Naive B cell (primary cell): ENCODE data around the gene INPP5B. TPM values are rescaled to one million over a fixed set of nuclear protein-coding genes. Genes with fewer than 3 reads are reported as not detected.
"Not testable (repeated sequence)": the region's sequence is repeated elsewhere in the genome, so short reads cannot be mapped to it uniquely, and the experiment has no call there.

Experiments used
- ATAC-seq, 2 donors: fragments of 150-1000 bp; cut with Tn5 transposase; 2 replicates each; pipeline ENCODE4 v1.10.0; 2021; ENCODE audit warnings: low read depth in 2 of 2, mild to moderate bottlenecking in 2 of 2, moderate library complexity in 2 of 2
- DNase-seq: peaks from one replicate; pipeline ENCODE4 v3.0.0; 2022
- H3K27ac Mint-ChIP-seq, 6 donors: one replicate each; pipeline ENCODE4 v1.8.0; 2020 to 2022; ENCODE audit warnings: mild to moderate bottlenecking in 6 of 6, mixed read lengths in 6 of 6, moderate library complexity in 5 of 6, inconsistent platforms in 2 of 6
- H3K27me3 Mint-ChIP-seq, 3 donors: one replicate each; pipeline ENCODE4 v1.8.0; 2021 to 2022; ENCODE audit warnings: mixed read lengths in 3 of 3, mild to moderate bottlenecking in 1 of 3
- H3K36me3 Mint-ChIP-seq, 2 donors: one replicate each; pipeline ENCODE4 v1.8.0; 2020 to 2022; ENCODE audit warnings: mixed read lengths in 2 of 2, inconsistent platforms in 1 of 2, mild to moderate bottlenecking in 1 of 2
- H3K4me1 Mint-ChIP-seq, 3 donors: one replicate each; pipeline ENCODE4 v1.8.0; 2020 to 2022; ENCODE audit warnings: mixed read lengths in 3 of 3, inconsistent platforms in 1 of 3, mild to moderate bottlenecking in 1 of 3, moderate library complexity in 1 of 3
- H3K4me3 Mint-ChIP-seq, 8 donors: one replicate each; pipeline ENCODE4 v1.8.0; 2020 to 2022; ENCODE audit warnings: mild to moderate bottlenecking in 8 of 8, mixed read lengths in 8 of 8, moderate library complexity in 8 of 8, inconsistent platforms in 2 of 8
- H3K9me3 Mint-ChIP-seq, 7 donors: one replicate each; pipeline ENCODE4 v1.8.0; 2020 to 2022; ENCODE audit warnings: mixed read lengths in 7 of 7, mild to moderate bottlenecking in 5 of 7, inconsistent platforms in 2 of 7, moderate library complexity in 1 of 7
- polyA plus RNA-seq, 6 donors: library from polyadenylated mRNA; unstranded; fragments of 300-500 nt; fragmentation: Illumina TruSeq; gene quantifications; one replicate each; pipeline ENCODE4 v1.2.3, GENCODE V29; 2021; ENCODE audit warnings: low read depth in 6 of 6

INPP5B gene
- polyA plus RNA-seq = 10 to 100 TPM; 15.7 to 25.5 (median 22.3) TPM

DNA sequence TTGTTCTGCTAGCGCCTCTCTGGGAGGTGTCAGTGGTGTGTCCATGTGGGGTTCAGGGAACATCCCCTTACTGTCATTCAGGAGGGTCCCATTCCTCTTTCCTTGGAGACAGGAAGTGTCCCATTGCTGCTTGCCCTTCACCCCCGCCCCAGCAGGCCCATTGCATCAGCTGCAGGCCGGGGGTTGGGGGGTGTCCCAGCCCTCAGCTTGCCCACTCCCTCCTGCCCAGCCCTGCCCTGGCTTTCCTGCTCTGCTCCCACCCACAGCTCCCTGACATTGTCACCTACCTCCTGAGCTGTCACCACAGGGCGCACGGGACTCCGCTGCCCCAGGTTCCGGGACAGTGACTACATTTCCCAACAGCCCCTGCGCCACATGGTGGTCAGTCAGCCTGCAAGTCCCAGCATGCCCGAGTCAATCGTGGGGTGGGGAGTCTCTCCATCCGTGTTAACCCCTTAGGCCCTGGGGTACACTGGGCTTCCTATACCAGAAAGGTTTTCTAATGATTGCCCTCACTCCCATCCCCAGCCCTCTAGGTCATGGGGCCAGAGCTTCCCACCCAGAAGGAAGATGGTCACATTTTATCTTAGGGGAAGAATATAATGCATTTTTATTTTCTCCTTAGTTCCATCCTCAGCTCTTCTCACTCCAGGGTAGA is at the start of gene INPP5B:
INPP5B (minus strand) TSS at position 351 of the 658 bp plus-strand sequence. CDS start 745 bp downstream, outside the sequence.
- H3K9me3 Mint-ChIP-seq = no peaks in the 10 kb centered on the region
- H3K4me1 Mint-ChIP-seq = peaks cover 17 to 28% (median 19%) of the 10 kb centered on the region in 3 donors
- H3K27ac Mint-ChIP-seq = peak within 1 kb of the TSS in 5 of 6 donors; percentile 57 to 85 (median 81)
- peak; percentile 98 for ATAC-seq
- no peaks in the 10 kb centered on the region for H3K36me3 Mint-ChIP-seq
- no peaks in the 10 kb centered on the region for H3K27me3 Mint-ChIP-seq
- peak within 1 kb of the TSS; percentile 82 to 97 (median 96) for H3K4me3 Mint-ChIP-seq
- peak; percentile 70 for DNase-seq

DNA sequence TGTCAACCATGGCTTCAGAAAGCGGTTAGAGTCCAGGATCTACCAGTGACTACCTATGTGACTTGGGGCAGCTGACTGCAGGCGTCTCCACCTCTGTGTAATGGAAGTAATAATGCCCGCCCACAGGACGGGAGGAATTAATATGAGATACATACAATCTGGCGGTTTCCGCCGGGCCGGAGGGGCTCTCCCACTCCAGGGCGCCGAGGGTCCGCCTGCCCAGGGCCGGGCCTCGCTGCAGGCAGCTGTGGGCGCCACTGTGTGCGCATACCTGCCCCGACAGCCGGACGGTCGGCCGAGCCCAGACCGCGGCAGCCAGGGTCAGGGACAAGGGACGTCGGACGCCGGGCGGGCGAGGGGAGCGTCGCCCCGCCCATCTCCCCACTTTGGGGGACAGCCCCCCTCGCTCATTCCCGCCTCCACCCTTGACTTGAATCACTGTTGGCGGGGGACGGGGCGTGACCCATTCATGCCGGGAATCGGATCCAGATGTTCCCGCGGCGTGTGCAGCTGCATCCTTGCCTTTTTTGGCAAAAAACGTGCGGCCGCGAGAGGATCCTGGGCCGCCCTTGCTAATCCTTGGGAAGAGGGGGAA is 49.0 kb upstream of the INPP5B start:
- peak overlapping the region in 2 of 6 donors; percentile 36 to 65 for H3K27ac Mint-ChIP-seq
- H3K27me3 Mint-ChIP-seq = no peaks in the 10 kb centered on the region
- peak overlapping the region; percentile 33 to 91 (median 78) for H3K4me3 Mint-ChIP-seq
- DNase-seq (no peak), ATAC-seq (peak; percentile 62 to 66)
- no peaks in the 10 kb centered on the region for H3K36me3 Mint-ChIP-seq
- peaks cover 12 to 32% (median 24%) of the 10 kb centered on the region in 3 donors for H3K4me1 Mint-ChIP-seq
- H3K9me3 Mint-ChIP-seq = no peaks in the 10 kb centered on the region

DNA sequence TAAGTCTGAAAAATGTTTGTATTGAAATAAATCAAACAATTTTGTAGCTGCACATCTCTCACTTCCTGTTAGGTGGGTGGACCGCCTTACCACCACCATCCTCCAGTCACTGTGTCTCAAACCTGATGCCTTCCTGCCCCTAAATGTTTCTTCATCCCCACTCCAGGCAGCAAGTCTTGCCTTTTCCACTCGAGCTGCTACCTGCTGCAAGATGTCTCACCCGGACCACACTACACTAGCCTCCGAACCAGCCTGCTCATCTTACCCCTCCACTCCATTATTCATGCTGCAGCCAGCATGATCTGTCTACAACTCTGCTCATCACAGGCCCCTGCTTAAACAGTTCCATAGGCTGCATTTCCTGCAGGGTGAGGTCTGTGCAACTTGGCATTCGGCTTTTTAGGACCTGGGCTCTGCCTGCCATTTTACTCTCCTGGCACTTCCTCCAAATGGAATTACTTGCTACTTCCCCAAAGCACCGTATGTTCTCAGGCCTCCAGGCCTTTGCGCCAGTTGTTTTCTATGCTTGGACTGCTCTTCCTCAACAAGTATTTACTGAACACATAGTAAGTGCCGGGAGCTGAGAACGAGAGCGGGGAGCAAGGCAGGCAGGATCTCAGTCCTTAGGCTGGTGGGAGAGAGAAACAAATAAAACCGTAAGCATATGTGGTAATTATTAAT is 48.2 kb upstream of the INPP5B start:
- ATAC-seq (no peak), DNase-seq (no peak)
- H3K4me1 Mint-ChIP-seq = peaks cover 19 to 30% (median 24%) of the 10 kb centered on the region in 3 donors
- H3K36me3 Mint-ChIP-seq = peaks cover 0 to 2% of the 10 kb centered on the region in 2 donors
- no peaks in the 10 kb centered on the region for H3K9me3 Mint-ChIP-seq
- no peaks in the 10 kb centered on the region for H3K27me3 Mint-ChIP-seq
- peak overlapping the region in 2 of 6 donors; percentile 16 to 37 for H3K27ac Mint-ChIP-seq
- H3K4me3 Mint-ChIP-seq = peak overlapping the region in 7 of 8 donors; percentile 52 to 91 (median 80)

DNA sequence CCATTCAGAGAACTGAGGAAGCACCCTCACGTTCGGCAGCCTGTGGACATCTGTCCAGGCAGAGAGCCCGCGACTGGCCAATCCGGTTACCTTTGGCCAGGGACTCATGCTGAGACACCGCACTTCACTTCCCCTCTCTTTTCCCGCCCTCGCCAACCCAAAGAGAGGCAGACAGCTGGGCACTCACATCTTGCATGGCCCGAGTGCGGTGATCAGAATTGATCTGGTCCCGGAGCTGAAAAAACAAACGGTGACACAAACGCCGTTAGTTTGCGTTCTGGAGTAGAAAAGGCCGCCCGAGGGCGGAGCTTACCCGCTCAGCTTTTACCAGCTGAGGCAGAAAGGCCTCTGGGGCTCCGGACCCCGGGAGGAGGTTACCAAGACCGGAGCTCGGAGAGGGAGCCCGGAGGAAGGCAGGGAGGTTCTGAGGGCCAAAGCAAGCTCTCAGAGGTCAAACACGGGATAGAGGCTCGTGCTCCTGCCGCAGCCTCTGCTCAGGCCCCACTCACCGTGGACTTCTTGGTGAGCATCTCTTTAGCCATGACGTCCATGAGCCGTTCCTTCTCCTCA is 42.6 kb upstream of the INPP5B start:
- no peak for DNase-seq
- peak overlapping the region in 5 of 6 donors; percentile 93 to 98 (median 96) for H3K27ac Mint-ChIP-seq
- peak; percentile 10 to 18 for ATAC-seq
- no peaks in the 10 kb centered on the region for H3K27me3 Mint-ChIP-seq
- H3K4me1 Mint-ChIP-seq = peaks cover 9 to 24% (median 23%) of the 10 kb centered on the region in 3 donors
- no peaks in the 10 kb centered on the region for H3K9me3 Mint-ChIP-seq
- H3K4me3 Mint-ChIP-seq = peak overlapping the region; percentile 91 to 100 (median 98)
- peaks cover 5 to 19% of the 10 kb centered on the region in 2 donors for H3K36me3 Mint-ChIP-seq

DNA sequence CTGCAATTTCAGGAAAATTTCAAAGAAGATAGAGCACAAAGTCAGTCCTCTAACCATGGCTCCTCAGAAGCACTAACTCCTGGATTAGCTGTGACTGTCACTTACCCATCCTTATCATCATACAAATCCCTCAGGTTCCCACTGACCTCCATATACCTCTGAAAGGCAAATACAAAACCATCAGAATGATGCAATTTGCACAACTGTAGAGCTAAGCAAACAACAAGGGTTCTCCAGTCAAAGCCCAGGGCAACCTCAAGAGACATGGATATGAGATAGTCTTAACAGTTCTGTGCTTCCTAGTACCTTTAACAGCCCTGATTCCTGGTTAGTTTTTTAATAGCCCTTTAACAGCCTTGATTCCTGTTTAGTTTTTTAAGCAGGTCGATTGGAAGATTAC is 40.8 kb upstream of the INPP5B start:
- peak overlapping the region in 3 of 8 donors; percentile 20 to 91 (median 66) for H3K4me3 Mint-ChIP-seq
- peak overlapping the region in 1 of 6 donors; percentile 57 for H3K27ac Mint-ChIP-seq
- DNase-seq = no peak
- no peaks in the 10 kb centered on the region for H3K27me3 Mint-ChIP-seq
- H3K4me1 Mint-ChIP-seq = peaks cover 9 to 24% (median 23%) of the 10 kb centered on the region in 3 donors
- H3K36me3 Mint-ChIP-seq = peaks cover 5 to 19% of the 10 kb centered on the region in 2 donors
- no peak for ATAC-seq
- H3K9me3 Mint-ChIP-seq = no peaks in the 10 kb centered on the region

DNA sequence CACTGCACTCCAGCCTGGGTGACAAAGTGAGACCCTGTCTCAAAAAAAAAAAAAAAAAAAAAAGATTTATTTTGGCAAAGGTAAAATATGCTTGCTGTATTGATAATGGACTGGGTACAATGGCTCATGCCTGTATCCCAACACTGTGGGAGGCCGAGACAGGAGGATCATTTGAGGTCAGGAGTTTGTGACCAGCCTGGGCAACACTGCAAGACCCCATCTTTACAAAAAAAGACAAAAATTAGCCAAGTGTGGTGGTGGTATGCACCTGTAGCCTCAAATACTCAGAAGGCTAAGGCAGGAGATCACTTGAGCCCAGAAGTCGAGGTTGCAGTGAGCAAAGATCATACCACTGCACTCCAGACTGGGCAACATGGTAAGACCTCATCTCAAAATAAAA is 36.7 kb upstream of the INPP5B start:
- Mint-ChIP-seq H3K4me1 (peaks cover 3 to 8% (median 6%) of the 10 kb centered on the region in 3 donors), H3K36me3 (peaks cover 19 to 20% of the 10 kb centered on the region in 2 donors), H3K27me3 (no peaks in the 10 kb centered on the region), H3K9me3 (no peaks in the 10 kb centered on the region), H3K27ac (no peak overlapping the region), H3K4me3 (no peak overlapping the region)
- no peak for ATAC-seq
- DNase-seq = no peak

DNA sequence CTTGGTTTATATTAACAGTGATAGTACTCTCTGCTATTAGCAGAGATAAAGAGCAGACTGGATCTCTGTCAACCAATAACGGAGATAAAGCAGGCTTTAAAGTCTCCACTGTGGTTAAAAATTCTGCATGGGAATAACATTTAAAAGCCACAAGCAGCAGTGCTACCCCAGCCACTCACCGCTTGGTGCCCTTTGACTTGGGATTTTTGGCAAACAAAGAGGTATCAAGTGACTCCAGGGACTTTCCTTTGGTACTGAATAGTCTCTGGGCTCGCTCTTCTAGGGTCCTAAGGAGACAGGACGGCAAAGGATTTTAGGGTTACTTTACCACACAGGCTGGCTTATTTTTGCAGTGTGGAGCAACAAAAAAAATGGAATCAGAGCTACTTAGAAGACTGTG is 31.7 kb upstream of the INPP5B start:
- Mint-ChIP-seq H3K36me3 (peaks cover 26 to 36% of the 10 kb centered on the region in 2 donors), H3K9me3 (peaks cover 0 to 2% (median 0%) of the 10 kb centered on the region in 7 donors), H3K27me3 (no peaks in the 10 kb centered on the region), H3K4me3 (no peak overlapping the region), H3K4me1 (peaks cover 0 to 8% (median 0%) of the 10 kb centered on the region in 3 donors), H3K27ac (peak overlapping the region in 2 of 6 donors; percentile 34 to 70)
- ATAC-seq (no peak), DNase-seq (no peak)

DNA sequence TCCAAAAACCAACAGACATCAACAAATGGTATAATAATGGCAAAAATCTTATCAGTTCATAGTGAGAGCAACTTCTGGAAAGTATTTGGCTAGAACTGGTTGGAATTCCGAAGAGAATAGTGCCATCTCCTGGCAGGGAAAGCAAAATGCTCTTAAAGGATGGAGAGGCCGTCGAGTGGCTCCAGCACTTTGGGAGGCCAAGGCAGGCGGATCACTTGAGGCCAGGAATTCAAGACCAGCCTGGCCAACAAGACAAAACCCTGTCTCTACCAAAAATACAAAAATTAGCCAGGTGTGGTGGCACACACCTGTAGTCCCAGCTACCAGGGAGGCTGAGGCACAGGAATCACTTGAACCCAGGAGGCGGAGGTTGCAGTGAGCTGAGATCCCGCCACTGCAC is 28.2 kb upstream of the INPP5B start:
- not testable (repeated sequence) for H3K4me3 Mint-ChIP-seq, H3K9me3 Mint-ChIP-seq, DNase-seq, H3K27me3 Mint-ChIP-seq, ATAC-seq
- Mint-ChIP-seq H3K36me3 (peaks cover 26 to 31% of the 10 kb centered on the region in 2 donors), H3K27ac (peak overlapping the region in 2 of 6 donors; percentile 37 to 88), H3K4me1 (peaks cover 3 to 17% (median 8%) of the 10 kb centered on the region in 3 donors)

DNA sequence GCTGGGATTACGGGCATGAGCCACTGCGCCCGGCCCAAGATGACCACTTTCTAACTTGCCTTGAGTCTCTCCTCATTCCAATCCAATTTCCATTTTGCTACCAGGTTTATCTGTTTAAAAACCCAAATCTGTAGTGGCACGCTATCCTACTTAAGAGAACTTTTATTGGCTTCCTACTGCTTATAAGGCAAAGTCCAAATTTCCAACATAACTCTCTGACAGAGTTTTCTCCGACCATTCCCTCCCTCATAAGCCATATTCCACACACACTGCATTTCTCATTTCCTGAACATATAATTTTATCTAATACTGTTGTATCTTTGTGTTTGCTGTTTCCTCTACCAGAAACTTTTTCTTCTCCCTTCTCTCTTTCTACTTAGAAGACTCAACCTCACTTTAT is 27.7 kb upstream of the INPP5B start:
- ATAC-seq = no peak
- peak overlapping the region in 1 of 8 donors; percentile 29 for H3K4me3 Mint-ChIP-seq
- peaks cover 0 to 2% (median 0%) of the 10 kb centered on the region in 7 donors for H3K9me3 Mint-ChIP-seq
- peaks cover 29 to 33% of the 10 kb centered on the region in 2 donors for H3K36me3 Mint-ChIP-seq
- peaks cover 3 to 17% (median 8%) of the 10 kb centered on the region in 3 donors for H3K4me1 Mint-ChIP-seq
- no peaks in the 10 kb centered on the region for H3K27me3 Mint-ChIP-seq
- no peak for DNase-seq
- H3K27ac Mint-ChIP-seq = peak overlapping the region in 1 of 6 donors; percentile 88

DNA sequence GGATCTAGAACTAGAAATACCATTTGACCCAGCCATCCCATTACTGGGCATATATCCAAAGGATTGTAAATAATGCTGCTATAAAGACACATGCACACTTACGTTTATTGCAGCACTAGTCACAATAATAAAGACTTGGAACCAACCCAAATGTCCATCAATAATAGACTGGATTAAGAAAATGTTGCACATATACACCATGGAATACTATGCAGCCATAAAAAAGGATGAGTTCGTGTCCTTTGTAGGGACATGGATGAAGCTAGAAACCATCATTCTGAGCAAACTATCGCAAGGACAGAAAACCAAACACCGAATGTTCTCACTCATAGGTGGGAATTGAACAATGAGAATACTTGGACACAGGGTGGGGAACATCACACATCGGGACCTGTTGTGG is 26.8 kb upstream of the INPP5B start:
- H3K27me3 Mint-ChIP-seq, H3K4me3 Mint-ChIP-seq, H3K27ac Mint-ChIP-seq, ATAC-seq, DNase-seq, H3K9me3 Mint-ChIP-seq: not testable (repeated sequence)
- Mint-ChIP-seq H3K36me3 (peaks cover 34 to 35% of the 10 kb centered on the region in 2 donors), H3K4me1 (peaks cover 3 to 17% (median 8%) of the 10 kb centered on the region in 3 donors)

DNA sequence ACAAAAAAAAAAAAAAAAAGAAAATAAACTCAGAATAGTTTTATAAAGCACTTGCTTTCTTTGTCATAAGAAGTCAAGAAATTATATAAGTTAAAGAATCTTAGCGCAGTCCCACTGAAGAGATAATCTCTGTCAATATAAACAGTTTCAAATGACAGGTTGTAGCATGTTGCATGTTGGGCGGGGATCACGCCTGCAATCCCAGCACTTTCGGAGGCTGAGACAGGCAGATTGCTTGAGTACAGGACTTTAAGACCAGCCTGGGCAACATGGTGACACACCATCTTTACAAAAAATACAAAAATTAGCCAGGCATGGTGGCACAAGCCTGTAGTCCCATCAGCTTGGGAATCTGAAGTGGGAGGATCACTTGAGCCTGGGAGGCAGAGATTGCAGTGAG is 18.4 kb upstream of the INPP5B start:
- Mint-ChIP-seq H3K4me3 (no peak overlapping the region), H3K36me3 (peaks cover 9 to 23% of the 10 kb centered on the region in 2 donors), H3K27me3 (no peaks in the 10 kb centered on the region), H3K9me3 (no peaks in the 10 kb centered on the region), H3K27ac (peak overlapping the region in 1 of 6 donors; percentile 81), H3K4me1 (no peaks in the 10 kb centered on the region)
- DNase-seq (no peak), ATAC-seq (no peak)

DNA sequence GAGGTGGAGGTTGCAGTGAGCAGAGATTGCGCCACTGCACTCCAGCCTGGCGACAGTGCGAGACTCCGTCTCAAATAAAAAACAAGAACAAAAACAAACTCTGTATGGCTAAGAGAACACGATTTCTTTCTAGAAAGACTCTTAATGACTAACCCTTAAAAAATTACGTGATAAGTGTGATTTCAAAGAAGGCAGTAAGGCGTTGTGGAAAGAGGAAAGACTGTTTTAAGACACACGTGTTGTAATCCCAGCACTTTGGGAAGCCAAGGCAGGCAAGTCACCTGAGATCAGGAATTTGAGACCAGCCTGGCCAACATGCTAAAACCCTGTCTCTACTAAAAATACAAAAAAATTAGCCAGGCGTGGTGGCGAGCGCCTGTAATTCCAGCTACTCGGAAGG is 17.3 kb upstream of the INPP5B start:
- H3K27ac Mint-ChIP-seq, H3K4me1 Mint-ChIP-seq, H3K27me3 Mint-ChIP-seq, DNase-seq, ATAC-seq, H3K9me3 Mint-ChIP-seq, H3K4me3 Mint-ChIP-seq: not testable (repeated sequence)
- peaks cover under 1 to 22% of the 10 kb centered on the region in 2 donors for H3K36me3 Mint-ChIP-seq

DNA sequence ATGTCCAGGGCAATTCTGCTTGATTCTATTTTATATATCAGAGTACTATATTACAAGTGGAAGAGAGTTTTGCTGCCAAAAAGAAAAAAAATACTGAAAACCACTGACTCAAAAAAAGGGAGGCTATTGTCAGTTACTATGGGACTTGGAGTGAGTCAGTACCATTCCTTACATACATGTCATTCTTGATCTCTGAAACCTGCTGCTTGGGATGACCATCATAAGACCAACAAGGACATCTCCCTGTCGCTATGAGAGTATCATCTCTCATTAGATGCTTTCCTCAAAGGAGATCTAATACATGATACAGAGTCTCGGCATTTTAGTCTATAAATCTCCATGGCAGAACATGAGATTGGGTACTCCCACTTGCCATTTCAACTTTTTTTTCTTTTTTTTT is 11.8 kb upstream of the INPP5B start:
- Mint-ChIP-seq H3K4me1 (no peaks in the 10 kb centered on the region), H3K36me3 (peaks cover 7 to 18% of the 10 kb centered on the region in 2 donors), H3K27ac (peak overlapping the region in 1 of 6 donors; percentile 21), H3K9me3 (no peaks in the 10 kb centered on the region), H3K27me3 (no peaks in the 10 kb centered on the region), H3K4me3 (no peak overlapping the region)
- DNase-seq = no peak
- no peak for ATAC-seq
